SH-SY5Y (cell line): ENCODE data around the gene CLCN5.

Experiments used
- GATA2 ChIP-seq: IDR thresholded peaks from 2 replicates; pipeline ENCODE4 v1.6.1; 2011; ENCODE audit warnings: mild to moderate bottlenecking, low read depth, low read length
- GATA3 ChIP-seq: IDR thresholded peaks from 2 replicates; pipeline ENCODE4 v1.6.1; 2011; ENCODE audit warnings: low read depth, mild to moderate bottlenecking, low read length, moderate library complexity

DNA sequence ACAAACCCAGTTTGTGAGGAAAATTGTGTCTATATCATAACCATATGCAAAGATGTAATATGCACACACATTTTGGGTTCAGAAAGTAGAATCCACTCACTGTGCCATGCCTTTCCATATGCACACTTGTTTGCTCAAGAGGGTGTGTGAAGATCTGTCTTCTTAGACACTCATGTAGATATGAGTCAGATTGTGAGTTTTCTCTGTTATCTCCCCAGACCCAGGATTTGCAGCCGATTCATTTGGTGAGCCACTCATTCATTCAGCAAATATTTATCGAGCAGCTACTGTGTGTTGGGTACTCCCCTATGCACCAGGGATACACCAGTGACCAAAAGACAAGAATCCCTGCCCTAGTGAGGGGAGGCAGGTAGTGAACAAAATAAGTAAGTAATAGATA, 81.5 kb downstream of the CLCN5 start:
- TF ChIP-seq GATA2 (no peak), GATA3 (no peak)
